Smooth muscle cell (in vitro differentiated cells): ENCODE results near the gene CSMD2. TPM values are rescaled to one million over a fixed set of nuclear protein-coding genes. Genes with fewer than 3 reads are reported as not detected.

ENCODE experiments used
- DNase-seq: peaks from one replicate; lab custom pipeline; 2025; ENCODE audit not compliant: unreplicated experiment; lab: John Stamatoyannopoulos, UW
- H2AFZ ChIP-seq: fragments of 200-600 bp; sonication (generic); 2 replicates; pipeline ENCODE4 v1.6.0; 2016; ENCODE audit warnings: antibody characterized with exemption, low read depth, mild to moderate bottlenecking
- H3F3A ChIP-seq: fragments of 200-600 bp; sonication (generic); 2 replicates; pipeline ENCODE4 v1.6.0; 2017; ENCODE audit warnings: antibody characterized with exemption, low read depth
- H3K27ac ChIP-seq: fragments of 200-600 bp; sonication (generic); 2 replicates; pipeline ENCODE4 v1.5.1; 2016; ENCODE audit warnings: low read depth, mild to moderate bottlenecking
- H3K27me3 ChIP-seq: fragments of 200-600 bp; sonication (generic); 2 replicates; pipeline ENCODE4 v1.6.1; 2016; ENCODE audit warnings: low read depth, mild to moderate bottlenecking
- H3K36me3 ChIP-seq: fragments of 200-600 bp; sonication (generic); 2 replicates; pipeline ENCODE4 v1.5.1; 2016; ENCODE audit warnings: low read depth
- H3K4me1 ChIP-seq: fragments of 200-600 bp; sonication (generic); 2 replicates; pipeline ENCODE4 v1.5.1; 2016; ENCODE audit warnings: low read depth
- H3K4me2 ChIP-seq: fragments of 200-600 bp; sonication (generic); 2 replicates; pipeline ENCODE4 v1.6.0; 2016; ENCODE audit warnings: mild to moderate bottlenecking
- H3K4me3 ChIP-seq: fragments of 200-600 bp; sonication (generic); 2 replicates; pipeline ENCODE4 v1.5.1; 2016; ENCODE audit warnings: mild to moderate bottlenecking
- H3K79me2 ChIP-seq: fragments of 200-600 bp; sonication (generic); 2 replicates; pipeline ENCODE4 v1.6.0; 2016; ENCODE audit warnings: low read depth, mild to moderate bottlenecking
- H3K9ac ChIP-seq: fragments of 200-600 bp; sonication (generic); 2 replicates; pipeline ENCODE4 v1.6.0; 2016; ENCODE audit warnings: low read depth
- H3K9me3 ChIP-seq: fragments of 200-600 bp; sonication (generic); replicated peaks from 2 replicates; pipeline ENCODE4 v1.5.1; 2016; ENCODE audit warnings: low read depth
- H4K20me1 ChIP-seq: fragments of 200-600 bp; sonication (generic); 2 replicates; pipeline ENCODE4 v1.6.0; 2016; ENCODE audit warnings: low read depth
- WGBS: methylation state at CpG from one replicate; pipeline ENCODE4 v1.1.7; 2016; ENCODE audit warnings: low lambda C conversion rate; 5-methylcytosine and 5-hydroxymethylcytosine counted together
- polyA plus RNA-seq: library from polyadenylated mRNA; unstranded; fragments of >200 nt; fragmentation: Nextera tagmentation; extraction: Ambion mirVana; gene quantifications from 2 replicates; pipeline ENCODE4 v1.2.1, GENCODE V29; 2016
- total RNA-seq: library from RNA; depleted of rRNA; stranded (reverse); fragments of >200 nt; gene quantifications from 2 replicates; pipeline ENCODE4 v1.2.3, GENCODE V29; 2014
- TF ChIP-seq, protein P1 (sequence below): fragments of 200-600 bp; sonication (generic); IDR thresholded peaks from 2 replicates; pipeline ENCODE4 v1.5.1; 2017; ENCODE audit warnings: borderline replicate concordance, mild to moderate bottlenecking, antibody characterized with exemption; ENCODE audit not compliant: insufficient read depth, poor library complexity, severe bottlenecking

The CSMD2 gene
- total and polyA plus RNA-seq, 2 experiments from 2014 or later = 0.65 to 1.8 TPM

DNA sequence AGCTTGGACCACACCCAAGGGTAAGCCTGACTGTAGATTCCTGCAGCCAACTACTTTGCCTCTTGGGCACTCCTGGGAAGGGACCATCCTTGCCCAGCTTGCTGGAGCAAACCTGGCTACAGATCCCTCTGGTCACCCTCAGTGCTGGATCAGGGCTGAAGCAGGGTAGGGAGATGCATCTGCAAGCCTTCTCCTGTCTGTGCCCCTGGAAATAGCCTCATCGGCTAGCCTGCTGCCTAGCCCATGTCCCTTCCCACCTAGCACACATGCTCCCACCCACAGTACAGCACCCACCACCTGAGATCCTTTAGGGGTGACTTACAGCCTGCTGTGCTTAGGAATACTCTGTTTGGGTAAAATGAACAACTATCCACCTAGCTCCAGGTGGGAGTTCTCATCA is 478.5 kb downstream of the CSMD2 start:
- Histone ChIP-seq H3K27ac (no peak overlapping the region), H3K9ac (no peak overlapping the region), H2AFZ (no peak overlapping the region), H3K4me3 (no peak overlapping the region), H3K4me2 (no peak overlapping the region), H3K36me3 (no peaks in the 10 kb centered on the region), H3K9me3 (no peaks in the 10 kb centered on the region), H3K79me2 (no peaks in the 10 kb centered on the region), H3F3A (no peaks in the 10 kb centered on the region), H4K20me1 (no peaks in the 10 kb centered on the region), H3K4me1 (no peaks in the 10 kb centered on the region), H3K27me3 (peaks cover 30% of the 10 kb centered on the region)
- 85% methylated on average over 1 of the region's 1 CpG for WGBS
- DNase-seq = no peak
- TF ChIP-seq, protein P1, sequence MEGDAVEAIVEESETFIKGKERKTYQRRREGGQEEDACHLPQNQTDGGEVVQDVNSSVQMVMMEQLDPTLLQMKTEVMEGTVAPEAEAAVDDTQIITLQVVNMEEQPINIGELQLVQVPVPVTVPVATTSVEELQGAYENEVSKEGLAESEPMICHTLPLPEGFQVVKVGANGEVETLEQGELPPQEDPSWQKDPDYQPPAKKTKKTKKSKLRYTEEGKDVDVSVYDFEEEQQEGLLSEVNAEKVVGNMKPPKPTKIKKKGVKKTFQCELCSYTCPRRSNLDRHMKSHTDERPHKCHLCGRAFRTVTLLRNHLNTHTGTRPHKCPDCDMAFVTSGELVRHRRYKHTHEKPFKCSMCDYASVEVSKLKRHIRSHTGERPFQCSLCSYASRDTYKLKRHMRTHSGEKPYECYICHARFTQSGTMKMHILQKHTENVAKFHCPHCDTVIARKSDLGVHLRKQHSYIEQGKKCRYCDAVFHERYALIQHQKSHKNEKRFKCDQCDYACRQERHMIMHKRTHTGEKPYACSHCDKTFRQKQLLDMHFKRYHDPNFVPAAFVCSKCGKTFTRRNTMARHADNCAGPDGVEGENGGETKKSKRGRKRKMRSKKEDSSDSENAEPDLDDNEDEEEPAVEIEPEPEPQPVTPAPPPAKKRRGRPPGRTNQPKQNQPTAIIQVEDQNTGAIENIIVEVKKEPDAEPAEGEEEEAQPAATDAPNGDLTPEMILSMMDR = no peak

DNA sequence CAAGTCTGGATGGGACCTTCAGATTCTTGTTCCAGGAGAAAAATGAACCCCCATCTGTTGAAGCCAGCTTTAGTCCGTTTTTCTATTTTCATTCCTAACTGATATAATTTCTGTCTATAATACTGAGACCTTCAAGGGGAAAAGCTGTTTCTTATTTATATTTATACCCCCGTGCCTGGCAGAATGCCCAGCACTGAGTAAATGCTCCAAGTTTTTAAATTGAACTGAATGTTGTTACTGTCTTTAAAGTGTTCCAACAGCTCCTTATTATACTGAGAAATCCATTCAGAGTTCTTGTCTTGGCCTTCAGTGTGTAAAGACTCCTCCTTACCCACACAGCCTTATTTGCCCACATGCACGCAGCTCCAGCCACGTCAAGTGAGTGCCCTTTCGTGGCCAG is 479.8 kb downstream of the CSMD2 start:
- H3K9me3 ChIP-seq = no peaks in the 10 kb centered on the region
- H3K79me2 ChIP-seq = no peaks in the 10 kb centered on the region
- 63% methylated on average over 5 of the region's 5 CpGs for WGBS
- no peak for DNase-seq
- H3F3A ChIP-seq = no peaks in the 10 kb centered on the region
- no peaks in the 10 kb centered on the region for H3K36me3 ChIP-seq
- H3K27me3 ChIP-seq = peaks cover 30% of the 10 kb centered on the region
- TF ChIP-seq, protein P1 = no peak
- H3K9ac ChIP-seq = no peak overlapping the region
- H3K4me3 ChIP-seq = no peak overlapping the region
- no peak overlapping the region for H3K27ac ChIP-seq
- H2AFZ ChIP-seq = no peak overlapping the region
- no peak overlapping the region for H3K4me2 ChIP-seq
- H3K4me1 ChIP-seq = no peaks in the 10 kb centered on the region
- H4K20me1 ChIP-seq = no peaks in the 10 kb centered on the region

DNA sequence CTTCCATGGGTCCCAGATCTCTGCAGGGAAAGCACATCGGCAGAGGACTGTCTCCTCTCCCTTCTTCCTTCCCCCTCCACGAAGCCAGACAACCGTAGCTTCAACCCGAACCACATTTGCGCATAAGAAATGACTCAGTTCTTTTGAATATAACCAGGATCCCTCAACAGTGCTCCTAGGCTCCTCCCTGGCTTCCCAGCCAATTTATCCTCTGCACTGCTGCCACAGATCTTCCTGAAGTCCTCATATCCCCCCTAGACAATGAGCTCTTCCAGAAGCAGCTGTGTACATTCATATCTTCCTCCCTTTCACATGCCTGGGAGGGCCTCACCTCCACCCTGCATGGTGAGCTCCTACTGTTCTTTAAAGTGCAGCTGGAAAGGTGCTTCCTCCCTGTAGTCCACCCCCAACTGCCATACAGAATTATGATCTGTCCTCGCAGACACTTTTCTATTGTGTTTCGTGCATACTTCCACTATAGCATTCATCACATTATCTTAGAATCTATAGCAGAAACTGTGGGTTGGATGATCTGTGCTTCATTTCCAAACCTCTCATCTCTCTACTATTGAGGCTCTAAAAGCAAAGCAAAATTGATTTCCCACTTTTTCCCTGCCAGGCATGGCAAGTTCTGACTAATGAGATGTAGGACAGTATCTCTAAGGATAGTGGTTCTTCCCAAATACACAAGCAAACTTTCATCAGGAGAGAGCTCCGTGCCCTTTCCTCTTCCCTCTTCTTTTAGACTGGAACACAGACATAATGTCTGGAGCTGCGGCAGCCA is 480.4 kb downstream of the CSMD2 start:
- H3K36me3 ChIP-seq = no peaks in the 10 kb centered on the region
- H3F3A ChIP-seq = no peaks in the 10 kb centered on the region
- no peak for DNase-seq
- no peaks in the 10 kb centered on the region for H3K79me2 ChIP-seq
- no peak overlapping the region for H3K9ac ChIP-seq
- H3K27ac ChIP-seq = no peak overlapping the region
- H3K4me3 ChIP-seq = no peak overlapping the region
- no peaks in the 10 kb centered on the region for H4K20me1 ChIP-seq
- no peak overlapping the region for H3K4me2 ChIP-seq
- H2AFZ ChIP-seq = no peak overlapping the region
- 86% methylated on average over 9 of the region's 9 CpGs for WGBS
- H3K9me3 ChIP-seq = no peaks in the 10 kb centered on the region
- H3K4me1 ChIP-seq = no peaks in the 10 kb centered on the region
- TF ChIP-seq, protein P1 = no peak
- peaks cover 30% of the 10 kb centered on the region for H3K27me3 ChIP-seq

DNA sequence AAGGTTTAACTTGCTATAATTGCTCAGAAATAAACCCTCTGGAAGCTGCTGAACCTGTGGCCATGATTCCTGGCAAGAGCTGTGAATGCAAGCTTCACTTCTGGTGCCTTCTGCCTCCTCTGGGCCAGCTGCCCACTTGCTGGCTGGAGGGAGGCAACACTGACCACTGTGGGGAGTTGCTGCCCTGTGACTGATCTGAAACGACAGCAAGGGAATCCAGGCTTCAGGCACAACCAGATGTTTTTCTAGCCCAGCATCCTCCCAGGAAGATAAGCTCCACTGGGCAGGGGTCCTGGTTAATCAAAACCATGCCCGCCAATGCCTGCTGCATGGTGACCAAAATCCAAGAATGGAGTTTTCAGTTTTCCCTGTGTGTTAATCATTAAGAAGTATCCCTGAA is 481.1 kb downstream of the CSMD2 start:
- Histone ChIP-seq H3F3A (no peaks in the 10 kb centered on the region), H3K4me3 (no peak overlapping the region), H3K27me3 (peaks cover 30% of the 10 kb centered on the region), H2AFZ (no peak overlapping the region), H3K36me3 (no peaks in the 10 kb centered on the region), H3K4me1 (no peaks in the 10 kb centered on the region), H3K4me2 (no peak overlapping the region), H3K9me3 (no peaks in the 10 kb centered on the region), H4K20me1 (no peaks in the 10 kb centered on the region), H3K27ac (no peak overlapping the region), H3K9ac (no peak overlapping the region), H3K79me2 (no peaks in the 10 kb centered on the region)
- no peak for DNase-seq
- TF ChIP-seq, protein P1 = no peak
- WGBS = 61% methylated on average over 2 of the region's 2 CpGs
